C4-2B (cell line): ENCODE measurements around the gene FTCDNL1.

Experiments
- CTCF ChIP-seq: fragments of 450-650 bp; conservative IDR thresholded peaks from 2 replicates; pipeline ENCODE4 v1.5.1; 2017; ENCODE audit warnings: mild to moderate bottlenecking
- ZFX ChIP-seq: fragments of 450-650 bp; IDR thresholded peaks from 2 replicates; pipeline ENCODE4 v1.6.1; 2017

GRCh38 chr2:199841409-199841808, 9.6 kb downstream of the FTCDNL1 start:
- TF ChIP-seq CTCF (no peak), ZFX (no peak)
